Loucy (cell line): ENCODE data around the gene KDM4B.

Experiments used
- H2AFZ ChIP-seq: fragments of 200-600 bp; sonication (generic); 2 replicates; pipeline ENCODE4 v1.6.0; 2016; ENCODE audit warnings: antibody characterized with exemption, mild to moderate bottlenecking, low read length, moderate library complexity
- H3F3A ChIP-seq: fragments of 200-600 bp; 2 replicates; pipeline ENCODE4 v1.6.0; 2016; ENCODE audit warnings: antibody characterized with exemption, low read depth, mild to moderate bottlenecking
- H3K27me3 ChIP-seq: fragments of 200-600 bp; sonication (generic); 2 replicates; pipeline ENCODE4 v1.6.1; 2014; ENCODE audit warnings: low read length, mild to moderate bottlenecking; ENCODE audit not compliant: insufficient read depth, poor library complexity, severe bottlenecking
- H3K36me3 ChIP-seq: fragments of 200-600 bp; sonication (generic); 2 replicates; pipeline ENCODE4 v1.6.1; 2016; ENCODE audit warnings: low read length; ENCODE audit not compliant: insufficient read depth
- H3K4me1 ChIP-seq: fragments of 200-600 bp; sonication (generic); 2 replicates; pipeline ENCODE4 v1.5.1; 2014; ENCODE audit warnings: low read length, mild to moderate bottlenecking; ENCODE audit not compliant: insufficient read depth, poor library complexity, severe bottlenecking
- H3K4me2 ChIP-seq: fragments of 200-600 bp; sonication (generic); 2 replicates; pipeline ENCODE4 v1.6.0; 2014; ENCODE audit warnings: antibody characterized with exemption, low read length, low read depth, mild to moderate bottlenecking; ENCODE audit not compliant: poor library complexity, severe bottlenecking
- H3K4me3 ChIP-seq: fragments of 200-600 bp; sonication (generic); 2 replicates; pipeline ENCODE4 v1.5.1; 2014; ENCODE audit warnings: low read length, mild to moderate bottlenecking, mixed read lengths; ENCODE audit not compliant: poor library complexity, severe bottlenecking
- H3K79me2 ChIP-seq: fragments of 200-600 bp; sonication (generic); 2 replicates; pipeline ENCODE4 v1.6.1; 2014; ENCODE audit warnings: low read length; ENCODE audit not compliant: insufficient read depth
- H3K9ac ChIP-seq: fragments of 200-600 bp; sonication (generic); 2 replicates; pipeline ENCODE4 v1.6.0; 2014; ENCODE audit warnings: mild to moderate bottlenecking, low read depth, low read length, moderate library complexity; ENCODE audit not compliant: poor library complexity, severe bottlenecking
- H3K9me2 ChIP-seq: fragments of 200-600 bp; sonication (generic); replicated peaks from 2 replicates; pipeline ENCODE4 v1.6.1; 2016; ENCODE audit warnings: low read depth, low read length, mixed read lengths
- H3K9me3 ChIP-seq: fragments of 200-600 bp; sonication (generic); 2 replicates; pipeline ENCODE4 v1.6.1; 2014; ENCODE audit warnings: mild to moderate bottlenecking, antibody characterized with exemption, low read length, low read depth; ENCODE audit not compliant: insufficient read depth
- H4K20me1 ChIP-seq: fragments of 200-600 bp; sonication (generic); 2 replicates; pipeline ENCODE4 v1.6.0; 2014; ENCODE audit warnings: antibody characterized with exemption, low read length, mild to moderate bottlenecking; ENCODE audit not compliant: insufficient read depth, poor library complexity, severe bottlenecking
- CTCF ChIP-seq: fragments of 200-600 bp; sonication (generic); conservative IDR thresholded peaks from 2 replicates; pipeline ENCODE4 v1.5.1; 2014; ENCODE audit warnings: mild to moderate bottlenecking, antibody characterized with exemption, low read length
- EZH2phosphoT487 ChIP-seq: fragments of 200-600 bp; IDR thresholded peaks from 2 replicates; pipeline ENCODE4 v1.6.1; 2018; ENCODE audit warnings: antibody characterized with exemption, mild to moderate bottlenecking, moderate library complexity, borderline replicate concordance

Gene KDM4B

GRCh38 chr19:5097331-5097930 is 128.5 kb downstream of the KDM4B start:
- no peaks in the 10 kb centered on the region for H3K27me3 ChIP-seq
- H3F3A ChIP-seq, result no peaks in the 10 kb centered on the region
- H4K20me1 ChIP-seq, result no peaks in the 10 kb centered on the region
- H3K4me1 ChIP-seq, result no peaks in the 10 kb centered on the region
- H3K4me3 ChIP-seq, result no peak overlapping the region
- peaks cover 35% of the 10 kb centered on the region; the same call in 1 of the 2 replicates for H3K36me3 ChIP-seq
- no peak overlapping the region for H3K4me2 ChIP-seq
- H3K9me3 ChIP-seq, result peaks cover 15% of the 10 kb centered on the region; the same call in 1 of the 2 replicates
- TF ChIP-seq EZH2phosphoT487, result no peak
- TF ChIP-seq CTCF, result no peak
- no peaks in the 10 kb centered on the region for H3K79me2 ChIP-seq
- no peaks in the 10 kb centered on the region for H3K9me2 ChIP-seq
- no peak overlapping the region for H3K9ac ChIP-seq
- H2AFZ ChIP-seq, result no peak overlapping the region

GRCh38 chr19:5097959-5098623 is 129.2 kb downstream of the KDM4B start:
- Histone ChIP-seq H3K4me2 (no peak overlapping the region), H2AFZ (no peak overlapping the region), H3K27me3 (no peaks in the 10 kb centered on the region), H3F3A (no peaks in the 10 kb centered on the region), H3K4me1 (no peaks in the 10 kb centered on the region), H4K20me1 (no peaks in the 10 kb centered on the region), H3K79me2 (no peaks in the 10 kb centered on the region), H3K9me3 (peaks cover 15% of the 10 kb centered on the region; the same call in 1 of the 2 replicates), H3K9ac (no peak overlapping the region), H3K36me3 (peaks cover 40% of the 10 kb centered on the region; the same call in 1 of the 2 replicates), H3K9me2 (no peaks in the 10 kb centered on the region), H3K4me3 (no peak overlapping the region)
- TF ChIP-seq CTCF (no peak), EZH2phosphoT487 (no peak)

- Histone ChIP-seq H3K36me3 (peaks cover 46% of the 10 kb centered on the region; the same call in 1 of the 2 replicates), H3K9me3 (peaks cover 15% of the 10 kb centered on the region; the same call in 1 of the 2 replicates), H4K20me1 (no peaks in the 10 kb centered on the region), H3K9ac (no peak overlapping the region), H3K27me3 (no peaks in the 10 kb centered on the region), H3K4me3 (no peak overlapping the region), H3K4me2 (no peak overlapping the region), H3K4me1 (no peaks in the 10 kb centered on the region), H2AFZ (no peak overlapping the region), H3F3A (no peaks in the 10 kb centered on the region), H3K79me2 (no peaks in the 10 kb centered on the region), H3K9me2 (no peaks in the 10 kb centered on the region)
- TF ChIP-seq EZH2phosphoT487 (no peak), CTCF (no peak)
Measured at GRCh38 chr19:5098646-5099045, 129.7 kb downstream of the KDM4B start.
